Measurements from ENCODE around the gene HDAC2.
"Not testable (repeated sequence)": the region's sequence is repeated elsewhere in the genome, so short reads cannot be mapped to it uniquely, and the experiment has no call there.

HDAC2 gene

GRCh38 chr6:113970805-113971676, at the start of gene HDAC2:
TSS of gene HDAC2 (minus strand) at chr6:113971148. CDS start at chr6:113970908, 240 bp downstream.
- peak; percentile 89 for DNase-seq

- DNase-seq = no peak
Observed at GRCh38 chr6:114020196-114020595, 49.2 kb upstream of the HDAC2 start.

GRCh38 chr6:114017146-114017545, 46.2 kb upstream of the HDAC2 start:
- DNase-seq = not testable (repeated sequence)

GRCh38 chr6:114014106-114014505, 43.2 kb upstream of the HDAC2 start:
- DNase-seq = not testable (repeated sequence)

- peak; percentile 1 for DNase-seq
Observed at GRCh38 chr6:114011486-114011885, 40.5 kb upstream of the HDAC2 start.

- DNase-seq = no peak
Observed at GRCh38 chr6:114010540-114010939, 39.6 kb upstream of the HDAC2 start.

- no peak for DNase-seq
Observed at GRCh38 chr6:114009192-114009591, 38.2 kb upstream of the HDAC2 start.

- no peak for DNase-seq
Observed at GRCh38 chr6:114008331-114008730, 37.4 kb upstream of the HDAC2 start.

GRCh38 chr6:114007516-114007915, 36.6 kb upstream of the HDAC2 start:
- DNase-seq = peak; percentile 33

- DNase-seq = no peak
Observed at GRCh38 chr6:114001354-114001753, 30.4 kb upstream of the HDAC2 start.

- no peak for DNase-seq
Observed at GRCh38 chr6:114000069-114000468, 29.1 kb upstream of the HDAC2 start.

- no peak for DNase-seq
Observed at GRCh38 chr6:113999284-113999683, 28.3 kb upstream of the HDAC2 start.

- DNase-seq = no peak
Observed at GRCh38 chr6:113998811-113999210, 27.9 kb upstream of the HDAC2 start.

- no peak for DNase-seq
Observed at GRCh38 chr6:113997116-113997515, 26.2 kb upstream of the HDAC2 start.

GRCh38 chr6:113995634-113996033, 24.7 kb upstream of the HDAC2 start:
- no peak for DNase-seq

- peak; percentile 50 for DNase-seq
Observed at GRCh38 chr6:113994934-113995342, 24.0 kb upstream of the HDAC2 start.

GRCh38 chr6:113989675-113990074, 18.7 kb upstream of the HDAC2 start:
- DNase-seq = no peak

- not testable (repeated sequence) for DNase-seq
Observed at GRCh38 chr6:113982675-113983074, 11.7 kb upstream of the HDAC2 start.

- DNase-seq = no peak
Observed at GRCh38 chr6:113982055-113982550, 11.2 kb upstream of the HDAC2 start.

GRCh38 chr6:113980937-113981554, 10.1 kb upstream of the HDAC2 start:
- peak; percentile 15 for DNase-seq

- no peak for DNase-seq
Observed at GRCh38 chr6:113979937-113980336, 9.0 kb upstream of the HDAC2 start.

GRCh38 chr6:113978084-113978675, 7.2 kb upstream of the HDAC2 start:
- DNase-seq = no peak

GRCh38 chr6:113976806-113977205, 5.9 kb upstream of the HDAC2 start:
- DNase-seq = no peak

- DNase-seq = no peak
Observed at GRCh38 chr6:113971741-113972140, 793 bp upstream of the HDAC2 start.

Data from activated CD4-positive, alpha-beta T cell treated with anti-CD3 and anti-CD28 coated beads, Interleukin-10, Interleukin-2, amounts not matched to agents 100 ng/mL and 50 ng/mL, durations not matched to agents 16 hours and 8 hours (primary cell).